ENCODE results near the gene CELF3. TPM values are rescaled to one million over a fixed set of nuclear protein-coding genes. Genes with fewer than 3 reads are reported as not detected.
A peak's percentile ranks its signal among the peaks of the same experiment; 100 is the strongest.

Gene CELF3
- total RNA-seq, 2 experiments from 2014 or later = not detected

- POLR2A ChIA-PET = no interaction called here
- CTCF ChIA-PET = no interaction called here
- no peak for ATAC-seq (ENCODE audit: poor library complexity)
These were observed 7.2 kb upstream of the CELF3 start for GRCh38 chr1:151723726-151724370.

GRCh38 chr1:151721788-151722510, 5.3 kb upstream of the CELF3 start:
- Histone ChIP-seq H3K27me3 (ENCODE audit: control insufficient read depth in 1 of 2, insufficient read depth in 2 of 2, low read length in 2 of 2) (peaks cover 38 to 46% of the 10 kb centered on the region in 2 experiments), H3K27ac (ENCODE audit: low read depth in 1 of 2, low read length in 2 of 2) (no peak overlapping the region), H3K9me3 (ENCODE audit: control insufficient read depth in 1 of 2, insufficient read depth in 1 of 2, low read length in 2 of 2) (no peaks in the 10 kb centered on the region), H3K4me1 (ENCODE audit: insufficient read depth, low read length) (peaks cover 21% of the 10 kb centered on the region), H3K36me3 (ENCODE audit: insufficient read depth, low read length) (no peaks in the 10 kb centered on the region), H3K4me3 (ENCODE audit: low read length) (peak overlapping the region; percentile 56)
- Mint-ChIP-seq H3K4me3 (peak overlapping the region; percentile 76), H3K27me3 (peaks cover 86% of the 10 kb centered on the region), H3K9me3 (no peaks in the 10 kb centered on the region), H3K36me3 (ENCODE audit: low read depth) (no peaks in the 10 kb centered on the region), H3K4me1 (ENCODE audit: low read depth) (peaks cover 30% of the 10 kb centered on the region), H3K27ac (no peak overlapping the region)
- CTCF ChIA-PET = no interaction called here
- TF ChIP-seq CTCF (IDR thresholded peaks at IDR 0.05) = no peak
- POLR2A ChIA-PET = interaction anchor here (1.6 kb wide), 1 partner anchor 41 kb away, joined by 7 read pairs; the partner anchor contains the start of gene MRPL9
- intact Hi-C loops (cut with DNase I, micrococcal nuclease) = no loop called here
- ATAC-seq (ENCODE audit: poor library complexity) = no peak
- no peak for DNase-seq

More at GRCh38 chr1:151723726-151724370, 7.2 kb upstream of the CELF3 start:
- H3K27me3 ChIP-seq (ENCODE audit: control insufficient read depth in 1 of 2, insufficient read depth in 2 of 2, low read length in 2 of 2) = peaks cover 33 to 44% of the 10 kb centered on the region in 2 experiments
- no peak overlapping the region for H3K4me3 ChIP-seq (ENCODE audit: low read length)
- H3K4me1 Mint-ChIP-seq (ENCODE audit: low read depth) = peaks cover 20% of the 10 kb centered on the region
- H3K36me3 Mint-ChIP-seq (ENCODE audit: low read depth) = no peaks in the 10 kb centered on the region
- H3K27ac ChIP-seq (ENCODE audit: low read depth in 1 of 2, low read length in 2 of 2) = no peak overlapping the region
- H3K36me3 ChIP-seq (ENCODE audit: insufficient read depth, low read length) = no peaks in the 10 kb centered on the region
- no peak overlapping the region for H3K27ac Mint-ChIP-seq
- intact Hi-C loops (cut with DNase I, micrococcal nuclease) = no loop called here
- DNase-seq = no peak
- H3K9me3 ChIP-seq (ENCODE audit: control insufficient read depth in 1 of 2, insufficient read depth in 1 of 2, low read length in 2 of 2) = no peaks in the 10 kb centered on the region
- TF ChIP-seq CTCF (IDR thresholded peaks at IDR 0.05) = no peak
- H3K27me3 Mint-ChIP-seq = peaks cover 84% of the 10 kb centered on the region
- H3K9me3 Mint-ChIP-seq = no peaks in the 10 kb centered on the region
- no peak overlapping the region for H3K4me3 Mint-ChIP-seq
- peaks cover 16% of the 10 kb centered on the region for H3K4me1 ChIP-seq (ENCODE audit: insufficient read depth, low read length)

GRCh38 chr1:151720974-151721787, 4.6 kb upstream of the CELF3 start, which contains the start of gene RIIAD1:
RIIAD1 (plus strand) TSS chr1:151721522; CDS start chr1:151721537, 15 bp downstream.
- H3K4me3 Mint-ChIP-seq = peak within 1 kb of the TSS; percentile 81
- Histone ChIP-seq H3K4me3 (ENCODE audit: low read length) (peak within 1 kb of the TSS; percentile 56), H3K36me3 (ENCODE audit: insufficient read depth, low read length) (no peaks in the 10 kb centered on the region), H3K27me3 (ENCODE audit: control insufficient read depth in 1 of 2, insufficient read depth in 2 of 2, low read length in 2 of 2) (peaks cover 43 to 44% of the 10 kb centered on the region in 2 experiments), H3K9me3 (ENCODE audit: control insufficient read depth in 1 of 2, insufficient read depth in 1 of 2, low read length in 2 of 2) (peaks cover 0 to 2% of the 10 kb centered on the region in 2 experiments), H3K4me1 (ENCODE audit: insufficient read depth, low read length) (peaks cover 25% of the 10 kb centered on the region), H3K27ac (ENCODE audit: low read depth in 1 of 2, low read length in 2 of 2) (no peak within 1 kb of the TSS)
- H3K27ac Mint-ChIP-seq = no peak within 1 kb of the TSS
- ATAC-seq (ENCODE audit: poor library complexity) = peak; percentile 87
- intact Hi-C loops (cut with DNase I, micrococcal nuclease) = no loop called here
- ChIA-PET POLR2A (interaction anchor here (0.6 to 1.6 kb wide), 4 partner anchors 42 to 837 kb away, joined by 3 to 7 read pairs (median 3); partner anchors contain the start of genes CGN and MRPL9), CTCF (interaction anchor here (1.1 kb wide), 2 partner anchors 14 to 16 kb away, joined by 3 read pairs; no protein-coding TSS in a partner anchor)
- H3K4me1 Mint-ChIP-seq (ENCODE audit: low read depth) = peaks cover 34% of the 10 kb centered on the region
- H3K27me3 Mint-ChIP-seq = peaks cover 85% of the 10 kb centered on the region
- peak in 13 of 14 experiments; percentile 10 to 76 (median 43) for DNase-seq
- no peak for TF ChIP-seq CTCF (IDR thresholded peaks at IDR 0.05)
- H3K36me3 Mint-ChIP-seq (ENCODE audit: low read depth) = no peaks in the 10 kb centered on the region
- no peaks in the 10 kb centered on the region for H3K9me3 Mint-ChIP-seq
